ENCODE results near the gene RMRP.

The RMRP gene

GRCh38 chr9:35687306-35687705 lies 29.5 kb upstream of the RMRP start:
- ChIA-PET CTCF (interaction anchor here (1.8 kb wide), 1 partner anchor 9 kb away, joined by 10 read pairs; no protein-coding TSS in a partner anchor), POLR2A (interaction anchor here (1.7 kb wide), 1 partner anchor 23 kb away, joined by 8 read pairs; the partner anchor contains the start of gene ARHGEF39)
- no peak for DNase-seq (ENCODE audit: extremely low spot score)
- TF ChIP-seq TARDBP (IDR thresholded peaks at IDR 0.05) (no peak), ZNF384 (IDR thresholded peaks at IDR 0.05) (no peak), FOXM1 (IDR thresholded peaks at IDR 0.05; ENCODE audit: borderline replicate concordance) (no peak), SUZ12 (IDR thresholded peaks at IDR 0.05) (no peak), L3MBTL2 (conservative IDR thresholded peaks at IDR 0.05) (no peak), BHLHE40 (IDR thresholded peaks at IDR 0.05; ENCODE audit: borderline replicate concordance) (no peak), ELF4 (IDR thresholded peaks at IDR 0.05) (no peak), ARNT (IDR thresholded peaks at IDR 0.05) (no peak), FOXK2 (IDR thresholded peaks at IDR 0.05) (no peak), NFRKB (IDR thresholded peaks at IDR 0.05) (no peak), HDGF (IDR thresholded peaks at IDR 0.05; ENCODE audit: borderline replicate concordance) (no peak), FOXA1 (IDR thresholded peaks at IDR 0.05) (no peak), CTBP1 (IDR thresholded peaks at IDR 0.05; ENCODE audit: borderline replicate concordance) (no peak), LEF1 (IDR thresholded peaks at IDR 0.05; ENCODE audit: borderline replicate concordance) (no peak)
- TF ChIP-seq, protein P1, sequence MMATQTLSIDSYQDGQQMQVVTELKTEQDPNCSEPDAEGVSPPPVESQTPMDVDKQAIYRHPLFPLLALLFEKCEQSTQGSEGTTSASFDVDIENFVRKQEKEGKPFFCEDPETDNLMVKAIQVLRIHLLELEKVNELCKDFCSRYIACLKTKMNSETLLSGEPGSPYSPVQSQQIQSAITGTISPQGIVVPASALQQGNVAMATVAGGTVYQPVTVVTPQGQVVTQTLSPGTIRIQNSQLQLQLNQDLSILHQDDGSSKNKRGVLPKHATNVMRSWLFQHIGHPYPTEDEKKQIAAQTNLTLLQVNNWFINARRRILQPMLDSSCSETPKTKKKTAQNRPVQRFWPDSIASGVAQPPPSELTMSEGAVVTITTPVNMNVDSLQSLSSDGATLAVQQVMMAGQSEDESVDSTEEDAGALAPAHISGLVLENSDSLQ (IDR thresholded peaks at IDR 0.05): no peak

- ChIA-PET POLR2A (no interaction called here), CTCF (interaction anchor here (1.2 kb wide), 1 partner anchor 10 kb away, joined by 3 read pairs; no protein-coding TSS in a partner anchor)
- TF ChIP-seq L3MBTL2 (conservative IDR thresholded peaks at IDR 0.05): no peak
- TF ChIP-seq SP1 (IDR thresholded peaks at IDR 0.05): no peak
- peak; percentile 88 for TF ChIP-seq ZNF384 (IDR thresholded peaks at IDR 0.05)
- no peak for TF ChIP-seq ARNT (IDR thresholded peaks at IDR 0.05)
- TF ChIP-seq NFRKB (IDR thresholded peaks at IDR 0.05): no peak
- no peak for DNase-seq (ENCODE audit: extremely low spot score)
Measured at GRCh38 chr9:35686222-35687203, 28.7 kb upstream of the RMRP start.

GRCh38 chr9:35685506-35685905 lies 27.7 kb upstream of the RMRP start:
- DNase-seq (ENCODE audit: extremely low spot score): no peak
- ChIA-PET POLR2A (interaction anchor here (1.0 kb wide), 1 partner anchor 14 kb away, joined by 3 read pairs; no protein-coding TSS in a partner anchor), CTCF (no interaction called here)
- no peak for TF ChIP-seq CTBP1 (IDR thresholded peaks at IDR 0.05; ENCODE audit: borderline replicate concordance)
- TF ChIP-seq ARNT (IDR thresholded peaks at IDR 0.05): no peak
- no peak for TF ChIP-seq LEF1 (IDR thresholded peaks at IDR 0.05; ENCODE audit: borderline replicate concordance)
- no peak for TF ChIP-seq ZNF384 (IDR thresholded peaks at IDR 0.05)
- no peak for TF ChIP-seq TARDBP (IDR thresholded peaks at IDR 0.05)
- no peak for TF ChIP-seq NFRKB (IDR thresholded peaks at IDR 0.05)
- TF ChIP-seq FOXA1 (IDR thresholded peaks at IDR 0.05): no peak
- no peak for TF ChIP-seq BHLHE40 (IDR thresholded peaks at IDR 0.05; ENCODE audit: borderline replicate concordance)
- no peak for TF ChIP-seq ELF4 (IDR thresholded peaks at IDR 0.05)
- no peak for TF ChIP-seq SP1 (IDR thresholded peaks at IDR 0.05)
- TF ChIP-seq FOXK2 (IDR thresholded peaks at IDR 0.05): no peak
- TF ChIP-seq SUZ12 (IDR thresholded peaks at IDR 0.05): no peak
- no peak for TF ChIP-seq FOXM1 (IDR thresholded peaks at IDR 0.05; ENCODE audit: borderline replicate concordance)

GRCh38 chr9:35684921-35685320 lies 27.1 kb upstream of the RMRP start:
- CTCF ChIA-PET: no interaction called here
- POLR2A ChIA-PET: interaction anchor here (1.0 kb wide), 1 partner anchor 14 kb away, joined by 3 read pairs; no protein-coding TSS in a partner anchor

GRCh38 chr9:35683323-35683722 lies 25.5 kb upstream of the RMRP start:
- DNase-seq (ENCODE audit: extremely low spot score): no peak
- no peak for TF ChIP-seq ARNT (IDR thresholded peaks at IDR 0.05)
- TF ChIP-seq FOXK2 (IDR thresholded peaks at IDR 0.05): no peak
- ChIA-PET POLR2A (interaction anchor here (1.9 kb wide), 1 partner anchor 18 kb away, joined by 7 read pairs; the partner anchor contains the start of gene ARHGEF39), CTCF (no interaction called here)

More at GRCh38 chr9:35684921-35685320, 27.1 kb upstream of the RMRP start:
- TF ChIP-seq ELF4 (IDR thresholded peaks at IDR 0.05) (no peak), ARNT (IDR thresholded peaks at IDR 0.05) (no peak), BHLHE40 (IDR thresholded peaks at IDR 0.05; ENCODE audit: borderline replicate concordance) (no peak), HDGF (IDR thresholded peaks at IDR 0.05; ENCODE audit: borderline replicate concordance) (no peak), LEF1 (IDR thresholded peaks at IDR 0.05; ENCODE audit: borderline replicate concordance) (no peak)
- TF ChIP-seq, protein P1 (IDR thresholded peaks at IDR 0.05): no peak
- DNase-seq (ENCODE audit: extremely low spot score): no peak

DNA sequence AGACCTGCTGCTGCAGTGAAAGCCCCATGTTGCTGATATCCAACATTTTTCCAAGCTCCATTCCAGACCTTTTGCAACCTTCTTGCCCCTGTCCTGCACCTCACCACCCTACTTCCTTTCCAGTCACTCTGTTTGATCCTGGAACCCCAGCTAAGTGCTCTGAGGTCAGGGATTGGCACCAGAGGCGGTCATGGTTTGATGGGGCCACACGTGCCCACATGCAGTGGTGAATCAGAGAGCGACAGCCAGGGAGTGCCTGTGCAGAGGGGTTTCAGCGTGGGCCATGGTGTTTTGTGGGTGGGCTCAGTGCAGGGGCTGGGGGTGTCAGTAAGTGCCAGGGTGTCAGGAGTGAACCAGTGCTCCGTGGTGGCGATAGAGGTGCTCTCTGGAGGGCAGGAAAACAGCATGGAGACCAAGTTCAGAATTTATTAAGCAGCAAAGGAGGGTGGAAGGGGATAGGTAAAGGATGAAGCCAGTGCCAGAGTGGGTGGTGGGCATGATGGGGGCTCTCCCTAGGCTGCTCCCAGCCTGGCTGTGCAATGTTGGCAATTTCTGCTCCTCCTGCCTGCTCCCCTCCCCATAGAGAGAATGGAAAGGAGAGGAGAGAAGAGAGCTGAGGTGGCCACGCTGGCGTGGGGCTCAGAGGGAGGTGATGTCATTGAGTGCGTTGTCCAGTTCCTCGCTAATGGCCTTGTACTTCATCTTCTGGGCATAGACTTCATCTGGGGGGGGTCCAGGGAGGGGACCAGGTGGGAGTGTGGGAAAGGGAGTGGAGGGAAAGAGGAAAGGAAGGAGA lies 24.9 kb upstream of the RMRP start:
- POLR2A ChIA-PET: interaction anchor here (1.9 kb wide), 1 partner anchor 18 kb away, joined by 7 read pairs; the partner anchor contains the start of gene ARHGEF39
- CTCF ChIA-PET: no interaction called here
- TF ChIP-seq SP1 (IDR thresholded peaks at IDR 0.05) (no peak), ARNT (IDR thresholded peaks at IDR 0.05) (no peak), L3MBTL2 (conservative IDR thresholded peaks at IDR 0.05) (no peak)
- DNase-seq (ENCODE audit: extremely low spot score): no peak
